CD1c-positive myeloid dendritic cell (primary cell): ENCODE measurements around the gene CD226.
A peak's percentile ranks its signal among the peaks of the same experiment; 100 is the strongest.
"Not testable (repeated sequence)": the region's sequence is repeated elsewhere in the genome, so short reads cannot be mapped to it uniquely, and the experiment has no call there.

ENCODE experiments used
- DNase-seq: peaks from one replicate; pipeline ENCODE4 v3.0.0-alpha.2; 2016; ENCODE audit errors: extremely low spot score

CD226 gene

GRCh38 chr18:69947361-69948133 lies at the start of gene CD226:
TSS of gene CD226 (minus strand) at chr18:69947873. CDS start at chr18:69947406, 467 bp downstream.
- DNase-seq, result peak; percentile 71

GRCh38 chr18:69996951-69997798 lies 49.5 kb upstream of the CD226 start:
- DNase-seq, result no peak

- no peak for DNase-seq
Measured at GRCh38 chr18:69996417-69996816, 48.7 kb upstream of the CD226 start.

GRCh38 chr18:69995774-69996173 lies 48.1 kb upstream of the CD226 start:
- DNase-seq, result no peak

GRCh38 chr18:69992776-69993175 lies 45.1 kb upstream of the CD226 start:
- DNase-seq, result no peak

- DNase-seq, result no peak
Measured at GRCh38 chr18:69987870-69988269, 40.2 kb upstream of the CD226 start.

GRCh38 chr18:69985239-69985638 lies 37.6 kb upstream of the CD226 start:
- DNase-seq, result no peak

- no peak for DNase-seq
Measured at GRCh38 chr18:69982417-69982816, 34.7 kb upstream of the CD226 start.

- peak; percentile 8 for DNase-seq
Measured at GRCh38 chr18:69981948-69982347, 34.3 kb upstream of the CD226 start.

- DNase-seq, result no peak
Measured at GRCh38 chr18:69980982-69981804, 33.5 kb upstream of the CD226 start.

GRCh38 chr18:69980509-69980908 lies 32.8 kb upstream of the CD226 start:
- no peak for DNase-seq

- DNase-seq, result peak; percentile 84
Measured at GRCh38 chr18:69978732-69979715, 31.4 kb upstream of the CD226 start.

- not testable (repeated sequence) for DNase-seq
Measured at GRCh38 chr18:69975294-69975693, 27.6 kb upstream of the CD226 start.

- peak; percentile 51 for DNase-seq
Measured at GRCh38 chr18:69974365-69974764, 26.7 kb upstream of the CD226 start.

- DNase-seq, result no peak
Measured at GRCh38 chr18:69969491-69969890, 21.8 kb upstream of the CD226 start.

GRCh38 chr18:69968039-69968438 lies 20.4 kb upstream of the CD226 start:
- DNase-seq, result no peak

- DNase-seq, result no peak
Measured at GRCh38 chr18:69963196-69963595, 15.5 kb upstream of the CD226 start.

- DNase-seq, result no peak
Measured at GRCh38 chr18:69961718-69962117, 14.0 kb upstream of the CD226 start.

GRCh38 chr18:69958422-69958821 lies 10.7 kb upstream of the CD226 start:
- peak; percentile 89 for DNase-seq

GRCh38 chr18:69957747-69958146 lies 10.1 kb upstream of the CD226 start:
- peak; percentile 21 for DNase-seq
